ENCODE data around the gene FOXG1.
A peak's percentile ranks its signal among the peaks of the same experiment; 100 is the strongest.

FOXG1 gene

DNA sequence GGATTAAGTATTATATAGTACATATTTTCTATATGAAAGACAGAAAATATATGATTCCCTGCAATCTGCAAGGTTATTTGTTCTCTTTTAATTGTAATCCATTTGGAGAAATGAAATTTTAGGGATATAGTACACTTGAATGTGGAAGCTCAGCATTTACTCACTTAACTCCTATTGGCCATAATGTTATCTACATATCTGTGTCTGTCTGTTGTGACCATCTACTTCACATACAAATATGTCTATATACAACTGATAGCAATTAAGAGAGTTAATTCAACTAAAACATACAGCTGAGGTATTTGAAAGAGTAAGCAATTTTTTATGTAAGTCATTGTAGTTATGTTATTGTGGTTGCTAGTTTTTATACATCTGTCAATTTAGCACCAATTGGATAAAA, 12.9 kb downstream of the FOXG1 start:
- H3K27ac ChIP-seq (ENCODE audit: low read length), result no peak overlapping the region
- peaks cover 45% of the 10 kb centered on the region for H3K27me3 ChIP-seq (ENCODE audit: low read depth, low read length)
- peaks cover 0 to 4% of the 10 kb centered on the region in 2 donors for H3K4me1 ChIP-seq (ENCODE audit: control insufficient read depth in 1 of 2, insufficient read depth in 2 of 2, low read length in 2 of 2)
- H3K9me3 ChIP-seq (ENCODE audit: control insufficient read depth in 1 of 2, low read length in 2 of 2), result peaks cover 4% of the 10 kb centered on the region in 2 donors
- no peaks in the 10 kb centered on the region for H3K36me3 ChIP-seq (ENCODE audit: control insufficient read depth in 1 of 2, insufficient read depth in 2 of 2, low read length in 2 of 2)
- H3K4me3 ChIP-seq (ENCODE audit: low read depth in 1 of 2, low read length in 2 of 2), result no peak overlapping the region

DNA sequence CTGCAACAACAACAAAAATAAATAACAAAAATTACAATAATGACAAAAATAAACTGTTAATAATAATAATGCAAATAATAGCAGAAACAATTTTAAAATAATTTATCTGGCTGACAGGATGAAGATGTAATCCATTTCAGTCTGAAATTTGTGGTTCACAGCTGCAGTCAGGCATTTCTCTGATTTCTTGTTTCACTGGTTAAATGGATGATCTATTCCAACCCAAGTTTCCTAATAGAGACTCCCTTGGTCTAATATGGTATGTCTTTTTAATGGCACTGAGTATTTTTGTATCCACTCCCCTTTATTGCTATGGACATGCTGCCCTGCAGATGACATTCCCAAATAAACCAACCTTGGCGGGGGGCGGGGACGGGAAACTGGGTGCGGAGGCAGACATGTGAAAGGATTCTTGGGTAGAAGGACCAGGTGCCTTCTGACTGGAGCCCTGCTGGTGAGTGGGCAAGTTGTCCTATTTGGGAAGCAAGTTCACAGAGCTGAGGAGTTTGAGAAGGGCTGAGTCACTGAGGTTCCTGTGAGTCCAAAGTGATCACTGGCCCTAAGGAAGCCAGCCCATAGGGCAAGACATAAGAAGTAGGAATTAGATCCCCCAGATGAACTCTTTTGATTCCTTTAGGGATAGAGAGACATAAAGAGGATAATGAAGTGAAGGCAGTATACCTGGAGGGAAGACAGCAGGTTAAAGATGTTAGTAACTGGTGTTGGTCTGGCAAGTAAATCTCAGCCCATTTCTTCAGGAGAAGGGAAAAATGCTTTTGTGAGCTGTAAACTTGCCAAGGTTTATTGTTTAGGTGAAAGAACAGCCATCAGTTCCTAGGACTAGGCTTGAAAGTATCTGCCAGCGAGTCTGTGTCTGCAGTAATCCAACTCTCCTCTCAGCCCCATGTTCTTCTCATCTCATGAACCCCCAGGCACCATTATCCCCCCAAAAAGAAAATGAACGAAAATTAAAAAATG, 14.5 kb downstream of the FOXG1 start:
- no peaks in the 10 kb centered on the region for H3K36me3 ChIP-seq (ENCODE audit: control insufficient read depth in 1 of 2, insufficient read depth in 2 of 2, low read length in 2 of 2)
- H3K27me3 ChIP-seq (ENCODE audit: low read depth, low read length), result peaks cover 43% of the 10 kb centered on the region
- H3K9me3 ChIP-seq (ENCODE audit: control insufficient read depth in 1 of 2, low read length in 2 of 2), result peaks cover 4% of the 10 kb centered on the region in 2 donors
- no peak overlapping the region for H3K4me3 ChIP-seq (ENCODE audit: low read depth in 1 of 2, low read length in 2 of 2)
- H3K27ac ChIP-seq (ENCODE audit: low read length), result no peak overlapping the region
- H3K4me1 ChIP-seq (ENCODE audit: control insufficient read depth in 1 of 2, insufficient read depth in 2 of 2, low read length in 2 of 2), result peaks cover 0 to 12% of the 10 kb centered on the region in 2 donors

DNA sequence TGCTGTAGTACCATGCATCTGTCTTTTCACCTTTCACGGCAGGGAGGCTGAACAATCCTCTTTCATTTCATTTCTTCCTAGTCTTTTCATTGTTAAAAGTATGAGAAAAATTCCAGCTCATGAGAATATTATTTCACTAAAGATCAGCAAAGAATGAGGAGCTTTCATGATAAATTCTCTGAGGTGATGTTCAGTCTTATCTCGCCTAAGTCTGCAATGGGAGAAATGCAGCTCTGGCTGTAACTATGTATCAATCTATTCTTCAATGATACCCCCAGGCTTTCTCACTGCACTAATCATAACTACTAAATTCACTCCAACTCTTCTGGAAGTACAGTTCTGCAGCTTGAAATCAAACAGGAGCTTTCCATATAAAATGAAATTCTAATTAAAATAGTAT, 15.7 kb downstream of the FOXG1 start:
- no peak overlapping the region for H3K27ac ChIP-seq (ENCODE audit: low read length)
- H3K9me3 ChIP-seq (ENCODE audit: control insufficient read depth in 1 of 2, low read length in 2 of 2), result peaks cover 0 to 4% of the 10 kb centered on the region in 2 donors
- peaks cover 0 to 12% of the 10 kb centered on the region in 2 donors for H3K4me1 ChIP-seq (ENCODE audit: control insufficient read depth in 1 of 2, insufficient read depth in 2 of 2, low read length in 2 of 2)
- H3K27me3 ChIP-seq (ENCODE audit: low read depth, low read length), result peaks cover 43% of the 10 kb centered on the region
- H3K4me3 ChIP-seq (ENCODE audit: low read depth in 1 of 2, low read length in 2 of 2), result no peak overlapping the region
- no peaks in the 10 kb centered on the region for H3K36me3 ChIP-seq (ENCODE audit: control insufficient read depth in 1 of 2, insufficient read depth in 2 of 2, low read length in 2 of 2)

DNA sequence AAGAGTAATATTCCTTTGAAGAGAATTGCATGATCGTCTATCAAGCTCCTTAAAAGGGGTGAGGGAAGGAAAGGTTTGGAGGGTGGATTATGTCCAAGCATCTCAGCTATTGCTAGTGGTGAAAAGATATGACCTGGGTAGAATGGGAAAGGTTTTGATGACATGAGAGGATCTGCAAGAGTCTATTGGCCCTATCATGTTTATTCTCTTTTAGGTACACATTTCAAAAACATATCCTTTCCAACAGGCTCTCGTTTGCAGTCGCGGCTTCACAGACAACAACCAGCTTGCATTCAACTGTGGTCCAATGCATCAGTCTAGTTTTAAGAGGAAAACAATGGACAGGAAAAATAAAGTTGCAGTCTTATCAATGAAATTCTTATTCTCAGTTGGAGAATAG, 17.1 kb downstream of the FOXG1 start:
- no peaks in the 10 kb centered on the region for H3K9me3 ChIP-seq (ENCODE audit: control insufficient read depth in 1 of 2, low read length in 2 of 2)
- peaks cover 0 to 12% of the 10 kb centered on the region in 2 donors for H3K4me1 ChIP-seq (ENCODE audit: control insufficient read depth in 1 of 2, insufficient read depth in 2 of 2, low read length in 2 of 2)
- H3K36me3 ChIP-seq (ENCODE audit: control insufficient read depth in 1 of 2, insufficient read depth in 2 of 2, low read length in 2 of 2), result no peaks in the 10 kb centered on the region
- peaks cover 32% of the 10 kb centered on the region for H3K27me3 ChIP-seq (ENCODE audit: low read depth, low read length)
- no peak overlapping the region for H3K4me3 ChIP-seq (ENCODE audit: low read depth in 1 of 2, low read length in 2 of 2)
- no peak overlapping the region for H3K27ac ChIP-seq (ENCODE audit: low read length)

DNA sequence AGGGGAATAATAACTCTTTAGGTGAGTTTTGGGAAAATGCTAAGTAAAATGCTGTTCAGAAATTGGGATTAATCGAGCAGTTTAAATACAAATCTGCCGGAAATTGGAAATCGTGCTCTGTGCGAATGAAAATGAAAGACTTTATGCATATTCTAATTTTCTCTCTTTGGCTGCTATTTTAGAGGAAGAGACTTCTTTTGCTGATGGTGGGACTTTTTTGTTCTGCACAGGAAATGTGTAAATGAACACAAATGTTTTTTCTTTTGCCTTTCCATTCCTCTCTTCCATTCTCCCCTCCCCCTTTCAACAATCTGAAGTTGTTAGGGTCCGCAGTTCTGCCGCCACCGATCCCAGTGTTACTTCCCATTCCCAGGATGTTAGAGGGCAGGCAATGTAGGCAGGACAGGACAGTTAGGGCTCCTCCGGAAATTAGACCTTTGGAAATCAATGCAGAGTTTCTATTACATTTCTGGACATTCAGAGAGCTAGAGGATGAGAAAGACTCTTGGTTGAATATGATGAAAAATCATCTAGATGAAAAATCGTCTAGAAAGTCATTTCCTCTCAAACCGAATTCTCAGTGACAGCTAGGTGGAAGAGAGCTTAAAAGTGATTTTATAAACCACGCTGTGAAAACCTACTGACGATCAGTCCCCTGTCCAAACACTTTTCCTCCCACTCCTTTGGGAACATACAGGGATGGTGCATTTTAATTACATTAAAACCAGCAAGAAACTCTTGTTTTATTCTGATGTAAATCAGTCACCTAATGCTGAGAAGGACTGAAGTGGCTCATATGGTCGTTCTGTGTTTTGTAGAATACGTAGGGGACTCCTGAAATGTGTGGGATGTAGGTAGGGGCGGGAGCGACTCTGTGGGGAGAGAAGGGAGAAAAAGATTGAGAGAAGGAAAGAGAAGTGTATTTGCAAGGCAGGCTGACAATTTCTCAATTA, 17.8 kb downstream of the FOXG1 start:
- H3K27me3 ChIP-seq (ENCODE audit: low read depth, low read length), result peaks cover 29% of the 10 kb centered on the region
- peak overlapping the region in 1 of 2 donors; percentile 55 for H3K4me3 ChIP-seq (ENCODE audit: low read depth in 1 of 2, low read length in 2 of 2)
- H3K27ac ChIP-seq (ENCODE audit: low read length), result no peak overlapping the region

DNA sequence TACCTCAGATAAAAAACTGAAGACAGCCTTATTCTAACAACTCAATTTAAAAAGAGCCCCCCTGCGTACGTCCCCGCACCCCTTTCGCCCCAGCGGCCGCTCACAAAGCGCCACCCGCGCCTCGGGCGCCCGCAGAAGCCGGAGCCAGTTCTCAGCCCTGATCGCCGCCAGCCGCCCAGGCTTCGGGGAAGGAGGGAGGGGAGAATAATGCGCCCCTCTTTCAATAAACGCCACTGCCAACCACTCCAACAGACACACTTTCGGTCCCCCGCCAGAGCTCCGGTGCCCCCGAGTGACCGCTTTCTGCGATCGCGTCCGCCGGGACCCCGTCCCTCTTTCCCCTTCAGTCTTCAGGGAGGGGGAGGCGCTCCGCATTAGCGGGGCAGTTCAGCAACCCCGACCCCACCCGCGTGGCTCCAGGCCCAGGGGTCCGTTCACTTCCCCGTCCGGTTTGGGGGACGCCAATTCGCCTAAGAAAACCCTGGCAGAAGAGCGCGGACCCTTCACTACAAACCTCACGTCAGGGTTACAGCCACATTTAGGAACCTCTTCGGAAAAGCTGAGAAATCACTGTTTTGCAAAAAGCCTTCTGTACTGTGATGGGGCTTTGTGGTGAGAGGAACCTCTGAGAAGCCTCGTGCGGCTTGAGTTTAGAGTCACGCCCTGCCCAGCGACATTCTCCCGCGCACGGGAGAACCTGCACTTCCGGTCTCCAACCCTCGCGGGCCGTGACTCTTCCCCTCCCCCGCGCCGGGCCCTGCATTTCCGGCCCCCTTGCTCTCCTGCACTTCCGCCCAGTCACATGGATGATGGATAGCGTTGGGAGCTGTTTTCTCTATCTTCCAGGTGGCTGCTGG, 18.7 kb downstream of the FOXG1 start:
- no peaks in the 10 kb centered on the region for H3K9me3 ChIP-seq (ENCODE audit: control insufficient read depth in 1 of 2, low read length in 2 of 2)
- peak overlapping the region in 1 of 2 donors; percentile 55 for H3K4me3 ChIP-seq (ENCODE audit: low read depth in 1 of 2, low read length in 2 of 2)
- no peak overlapping the region for H3K27ac ChIP-seq (ENCODE audit: low read length)
- H3K4me1 ChIP-seq (ENCODE audit: control insufficient read depth in 1 of 2, insufficient read depth in 2 of 2, low read length in 2 of 2), result peaks cover 0 to 12% of the 10 kb centered on the region in 2 donors
- peaks cover 25% of the 10 kb centered on the region for H3K27me3 ChIP-seq (ENCODE audit: low read depth, low read length)
- no peaks in the 10 kb centered on the region for H3K36me3 ChIP-seq (ENCODE audit: control insufficient read depth in 1 of 2, insufficient read depth in 2 of 2, low read length in 2 of 2)

More for the DNA sequence above, 17.8 kb downstream of the FOXG1 start:
- H3K36me3 ChIP-seq (ENCODE audit: control insufficient read depth in 1 of 2, insufficient read depth in 2 of 2, low read length in 2 of 2), result no peaks in the 10 kb centered on the region
- H3K4me1 ChIP-seq (ENCODE audit: control insufficient read depth in 1 of 2, insufficient read depth in 2 of 2, low read length in 2 of 2), result peaks cover 0 to 12% of the 10 kb centered on the region in 2 donors
- H3K9me3 ChIP-seq (ENCODE audit: control insufficient read depth in 1 of 2, low read length in 2 of 2), result no peaks in the 10 kb centered on the region

DNA sequence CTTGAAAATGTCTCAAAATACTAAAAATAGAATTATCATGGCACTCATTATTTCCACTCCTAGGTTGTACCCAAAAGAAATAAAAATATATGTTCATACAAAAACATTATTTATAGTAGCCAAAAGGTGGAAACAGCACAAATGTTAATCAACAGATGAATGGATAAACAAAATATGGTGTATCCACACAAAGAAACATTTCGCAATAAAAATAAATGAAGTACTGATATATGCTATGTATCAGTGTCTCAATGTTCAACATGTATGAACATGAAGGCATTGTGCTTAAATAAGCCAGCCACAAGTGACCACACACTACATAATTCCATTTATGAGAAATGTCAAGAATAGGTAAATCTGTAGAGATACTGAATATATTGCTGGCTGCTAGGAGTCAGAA, 40.9 kb downstream of the FOXG1 start:
- H3K4me3 ChIP-seq (ENCODE audit: low read depth in 1 of 2, low read length in 2 of 2), result no peak overlapping the region
- H3K4me1 ChIP-seq (ENCODE audit: control insufficient read depth in 1 of 2, insufficient read depth in 2 of 2, low read length in 2 of 2), result no peaks in the 10 kb centered on the region
- H3K9me3 ChIP-seq (ENCODE audit: control insufficient read depth in 1 of 2, low read length in 2 of 2), result no peaks in the 10 kb centered on the region
- H3K27me3 ChIP-seq (ENCODE audit: low read depth, low read length), result no peaks in the 10 kb centered on the region
- H3K27ac ChIP-seq (ENCODE audit: low read length), result no peak overlapping the region
- H3K36me3 ChIP-seq (ENCODE audit: control insufficient read depth in 1 of 2, insufficient read depth in 2 of 2, low read length in 2 of 2), result no peaks in the 10 kb centered on the region

DNA sequence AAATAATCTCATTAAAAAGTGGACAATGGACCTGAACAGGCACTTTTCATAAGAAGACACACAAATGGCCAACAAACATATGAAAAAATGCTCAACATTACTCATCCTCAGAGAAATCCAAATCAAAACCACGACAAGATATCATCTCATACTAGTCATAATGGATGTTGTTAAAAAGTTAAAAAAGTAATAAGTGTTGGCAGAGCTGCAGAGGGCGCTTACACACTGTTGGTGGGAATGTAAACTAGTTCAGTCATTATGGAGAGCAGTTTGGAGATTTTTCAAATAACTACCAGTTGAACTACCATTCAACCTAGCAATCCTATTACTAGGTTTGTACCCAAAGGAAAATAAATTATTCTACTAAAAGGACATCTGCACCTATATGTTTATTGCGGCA, 47.2 kb downstream of the FOXG1 start:
- Histone ChIP-seq H3K4me3 (ENCODE audit: low read depth in 1 of 2, low read length in 2 of 2) (no peak overlapping the region), H3K4me1 (ENCODE audit: control insufficient read depth in 1 of 2, insufficient read depth in 2 of 2, low read length in 2 of 2) (no peaks in the 10 kb centered on the region), H3K9me3 (ENCODE audit: control insufficient read depth in 1 of 2, low read length in 2 of 2) (no peaks in the 10 kb centered on the region), H3K27me3 (ENCODE audit: low read depth, low read length) (no peaks in the 10 kb centered on the region), H3K27ac (ENCODE audit: low read length) (no peak overlapping the region), H3K36me3 (ENCODE audit: control insufficient read depth in 1 of 2, insufficient read depth in 2 of 2, low read length in 2 of 2) (no peaks in the 10 kb centered on the region)

All from muscle layer of duodenum (tissue), 2 donors.